Mesendoderm (in vitro differentiated cells): ENCODE data around the gene PAPSS2.
A peak's percentile ranks its signal among the peaks of the same experiment; 100 is the strongest.
"Not testable (repeated sequence)": the region's sequence is repeated elsewhere in the genome, so short reads cannot be mapped to it uniquely, and the experiment has no call there.

Experiments used
- DNase-seq: peaks from one replicate; pipeline ENCODE4 v3.0.0; 2013
- H2AK5ac ChIP-seq: 2 replicates; pipeline ENCODE4 v1.6.1; 2013; ENCODE audit warnings: low read length, inconsistent platforms
- H2BK120ac ChIP-seq: 2 replicates; pipeline ENCODE4 v1.6.1; 2013; ENCODE audit warnings: low read depth, mild to moderate bottlenecking, low read length, moderate library complexity, mixed read lengths
- H2BK15ac ChIP-seq: replicated peaks from 2 replicates; pipeline ENCODE4 v1.6.1; 2013; ENCODE audit warnings: low read depth, mild to moderate bottlenecking, moderate library complexity
- H2BK5ac ChIP-seq: 2 replicates; pipeline ENCODE4 v1.6.1; 2013; ENCODE audit warnings: low read length, inconsistent platforms
- H3K18ac ChIP-seq: 2 replicates; pipeline ENCODE4 v1.6.1; 2013; ENCODE audit warnings: mild to moderate bottlenecking, low read length, mixed read lengths
- H3K23ac ChIP-seq: one replicate; pipeline ENCODE4 v1.6.1; 2013; ENCODE audit warnings: low read length
- H3K27ac ChIP-seq: 2 replicates; pipeline ENCODE4 v1.5.1; 2013; ENCODE audit warnings: low read depth, mild to moderate bottlenecking, inconsistent platforms, low read length, moderate library complexity
- H3K27me3 ChIP-seq: 2 replicates; pipeline ENCODE4 v1.6.1; 2013; ENCODE audit warnings: low read length, control low read depth, mild to moderate bottlenecking, inconsistent platforms; ENCODE audit not compliant: insufficient read depth, poor library complexity
- H3K36me3 ChIP-seq: 2 replicates; pipeline ENCODE4 v1.6.1; 2013; ENCODE audit warnings: low read length, inconsistent platforms; ENCODE audit not compliant: control insufficient read depth, insufficient read depth
- H3K4ac ChIP-seq: one replicate; pipeline ENCODE4 v1.6.1; 2013; ENCODE audit warnings: low read depth, mild to moderate bottlenecking, low read length, moderate library complexity
- H3K4me1 ChIP-seq: 2 replicates; pipeline ENCODE4 v1.6.1; 2013; ENCODE audit warnings: low read depth, low read length, inconsistent platforms; ENCODE audit not compliant: control insufficient read depth
- H3K4me2 ChIP-seq: 2 replicates; pipeline ENCODE4 v1.6.1; 2013; ENCODE audit warnings: low read length
- H3K4me3 ChIP-seq: 2 replicates; pipeline ENCODE4 v1.5.1; 2013; ENCODE audit warnings: mild to moderate bottlenecking, low read length
- H3K56ac ChIP-seq: one replicate; pipeline ENCODE4 v1.6.1; 2013; ENCODE audit warnings: low read length
- H3K79me1 ChIP-seq: 2 replicates; pipeline ENCODE4 v1.6.1; 2013; ENCODE audit warnings: low read length, inconsistent platforms
- H3K79me2 ChIP-seq: 2 replicates; pipeline ENCODE4 v1.6.1; 2013; ENCODE audit warnings: mild to moderate bottlenecking, low read length; ENCODE audit not compliant: control insufficient read depth, insufficient read depth
- H3K9ac ChIP-seq: 2 replicates; pipeline ENCODE4 v1.6.1; 2013; ENCODE audit warnings: low read length, inconsistent platforms
- H4K5ac ChIP-seq: one replicate; pipeline ENCODE4 v1.6.1; 2013; ENCODE audit warnings: low read length
- H4K8ac ChIP-seq: one replicate; pipeline ENCODE4 v1.6.1; 2013; ENCODE audit warnings: low read depth, mild to moderate bottlenecking, control low read depth, low read length, moderate library complexity
- WGBS: extraction: QIAGEN DNeasy Blood & Tissue Kit; methylation state at CpG from one replicate; pipeline ENCODE4 v1.1.7; 2013; ENCODE audit warnings: low lambda C conversion rate, missing lambda C conversion rate; ENCODE audit not compliant: insufficient coverage; ENCODE audit errors: extremely low coverage; 5-methylcytosine and 5-hydroxymethylcytosine counted together

Gene PAPSS2

DNA sequence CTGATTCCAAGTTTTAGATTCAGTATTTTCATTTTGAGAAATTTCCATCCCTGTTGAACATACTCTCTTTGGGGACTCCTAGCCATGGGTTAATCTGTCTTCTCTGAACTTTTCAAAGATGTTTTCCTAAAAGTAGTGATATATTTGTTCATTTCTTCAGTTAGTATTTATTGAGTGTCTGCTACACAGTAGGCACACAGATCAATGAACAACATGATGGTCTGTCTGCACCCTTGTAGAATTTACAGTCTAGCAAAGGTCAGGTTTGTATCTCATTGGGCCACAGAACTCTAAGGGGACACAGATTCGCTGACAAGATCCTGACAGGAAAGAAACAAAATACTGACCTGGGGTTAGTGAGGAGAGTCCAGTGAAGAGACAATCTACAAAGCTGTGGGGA lies 42.2 kb upstream of the PAPSS2 start:
- no peak overlapping the region for H3K27ac ChIP-seq

DNA sequence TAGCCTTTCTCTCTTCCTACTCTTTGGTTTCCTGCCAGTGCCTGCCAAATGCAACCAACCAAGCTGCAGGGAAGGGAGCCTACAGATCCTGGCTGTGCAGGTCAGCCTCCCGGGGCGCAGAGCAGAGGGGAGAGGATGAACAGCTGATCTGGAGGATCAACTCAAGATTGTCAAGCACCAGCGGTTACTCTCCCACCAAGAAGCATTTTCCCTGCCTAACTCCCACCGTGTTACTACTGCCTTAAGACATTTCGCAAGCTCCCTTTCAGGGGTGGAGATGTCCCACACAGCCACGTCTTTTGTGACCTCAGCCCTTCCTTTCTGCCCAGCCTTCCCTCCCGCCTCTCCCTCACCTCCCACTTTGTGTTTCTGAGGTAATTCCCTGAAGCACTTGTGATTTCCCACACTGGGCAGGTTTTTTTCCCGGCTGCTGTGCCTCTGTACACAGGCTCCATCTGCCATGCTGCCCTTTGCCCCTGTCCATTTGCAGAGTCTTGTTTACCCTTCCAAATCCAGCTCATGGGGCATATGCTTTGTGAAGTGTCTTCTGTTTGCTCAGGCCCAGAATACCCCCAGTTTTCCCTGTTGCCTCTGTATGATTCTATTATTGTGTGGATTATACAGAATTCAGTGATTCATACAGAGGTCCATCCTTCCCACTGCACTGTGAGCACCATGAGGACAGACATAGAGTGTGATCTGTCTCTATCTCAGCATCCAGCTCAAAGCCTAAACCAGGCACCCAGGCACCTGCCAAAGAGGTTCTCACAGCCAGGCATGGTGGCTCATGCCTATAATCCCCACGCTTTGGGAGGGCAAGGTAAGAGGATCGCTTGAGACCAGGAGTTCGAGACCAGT lies 40.9 kb upstream of the PAPSS2 start:
- Histone ChIP-seq H2BK5ac (no peak overlapping the region), H3K27me3 (no peaks in the 10 kb centered on the region), H3K36me3 (no peaks in the 10 kb centered on the region), H3K56ac (no peak overlapping the region), H3K4me1 (no peaks in the 10 kb centered on the region), H3K79me2 (no peaks in the 10 kb centered on the region), H3K23ac (no peak overlapping the region), H2BK120ac (no peak overlapping the region), H2AK5ac (no peak overlapping the region), H3K18ac (no peak overlapping the region), H3K79me1 (no peaks in the 10 kb centered on the region), H4K8ac (no peak overlapping the region), H2BK15ac (no peak overlapping the region), H3K4me3 (no peak overlapping the region), H4K5ac (no peak overlapping the region), H3K9ac (no peak overlapping the region), H3K27ac (no peak overlapping the region), H3K4me2 (no peak overlapping the region), H3K4ac (no peak overlapping the region)
- WGBS: no CpG with 5 or more reads among the region's 11 CpGs
- no peak for DNase-seq

More for the DNA sequence above, 42.2 kb upstream of the PAPSS2 start:
- H3K4me1 ChIP-seq: no peaks in the 10 kb centered on the region
- no peak overlapping the region for H3K56ac ChIP-seq
- no peak overlapping the region for H3K4me3 ChIP-seq
- no peak overlapping the region for H2BK120ac ChIP-seq
- no peak overlapping the region for H3K4me2 ChIP-seq
- H4K5ac ChIP-seq: no peak overlapping the region
- H3K18ac ChIP-seq: no peak overlapping the region
- no peak for DNase-seq
- H2BK15ac ChIP-seq: no peak overlapping the region
- H3K27me3 ChIP-seq: no peaks in the 10 kb centered on the region
- WGBS: no CpG with 5 or more reads among the region's 1 CpG
- H3K9ac ChIP-seq: no peak overlapping the region
- no peak overlapping the region for H3K4ac ChIP-seq
- H3K23ac ChIP-seq: no peak overlapping the region
- no peak overlapping the region for H2AK5ac ChIP-seq
- H3K79me2 ChIP-seq: no peaks in the 10 kb centered on the region
- H3K36me3 ChIP-seq: no peaks in the 10 kb centered on the region
- no peak overlapping the region for H4K8ac ChIP-seq
- no peaks in the 10 kb centered on the region for H3K79me1 ChIP-seq
- H2BK5ac ChIP-seq: no peak overlapping the region

DNA sequence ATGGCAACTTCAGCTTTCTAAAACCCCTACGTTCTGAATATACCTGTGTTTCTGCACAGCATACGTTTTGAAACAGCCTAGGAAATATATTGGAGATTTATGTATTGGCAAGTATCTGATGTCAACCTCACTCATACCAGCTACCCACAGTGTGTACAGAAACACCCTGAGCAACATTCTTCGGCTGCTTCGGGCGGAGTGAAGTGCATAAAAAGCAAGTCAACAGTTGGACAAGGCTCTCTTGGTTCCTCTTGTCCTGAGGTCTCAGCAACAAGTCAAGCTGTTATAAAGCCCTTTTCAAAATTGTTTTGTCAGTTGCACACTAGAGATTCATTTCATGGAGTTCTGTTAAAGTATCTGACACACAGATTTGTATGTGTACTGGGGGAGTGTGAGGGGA lies 40.0 kb upstream of the PAPSS2 start:
- Histone ChIP-seq H2BK5ac (no peak overlapping the region), H3K27ac (no peak overlapping the region), H3K4me2 (no peak overlapping the region), H3K4ac (no peak overlapping the region), H3K23ac (no peak overlapping the region), H2BK120ac (no peak overlapping the region), H3K18ac (no peak overlapping the region), H4K8ac (no peak overlapping the region), H4K5ac (no peak overlapping the region), H3K79me1 (no peaks in the 10 kb centered on the region), H3K9ac (no peak overlapping the region), H3K56ac (no peak overlapping the region), H3K4me3 (no peak overlapping the region), H2BK15ac (no peak overlapping the region), H3K36me3 (no peaks in the 10 kb centered on the region), H2AK5ac (no peak overlapping the region), H3K4me1 (no peaks in the 10 kb centered on the region), H3K79me2 (no peaks in the 10 kb centered on the region), H3K27me3 (no peaks in the 10 kb centered on the region)
- WGBS: no CpG with 5 or more reads among the region's 5 CpGs
- DNase-seq: no peak

DNA sequence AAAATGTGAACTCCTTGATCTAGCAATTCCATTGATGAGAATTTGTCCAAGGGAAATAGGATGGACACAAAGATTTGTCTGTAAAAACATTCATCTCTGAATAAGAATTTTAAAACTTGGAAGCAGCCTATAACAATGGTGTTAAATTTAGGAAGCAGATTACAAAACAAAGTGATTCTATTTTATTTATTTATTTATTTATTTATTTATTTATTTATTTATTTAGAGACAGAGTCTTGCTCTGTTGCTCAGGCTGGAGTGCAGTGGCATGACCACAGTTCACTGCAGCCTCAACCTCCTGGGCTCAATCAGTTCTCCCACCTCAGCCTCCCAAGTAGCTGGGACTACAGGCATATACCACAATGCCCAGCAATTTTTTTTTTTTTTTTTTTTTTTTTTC lies 38.2 kb upstream of the PAPSS2 start:
- not testable (repeated sequence) for H3K4me2 ChIP-seq, H3K9ac ChIP-seq, H2BK120ac ChIP-seq, H2BK15ac ChIP-seq, H4K8ac ChIP-seq, H3K23ac ChIP-seq, DNase-seq, H3K56ac ChIP-seq, H3K4me3 ChIP-seq, H3K27ac ChIP-seq, H3K4me1 ChIP-seq, H3K27me3 ChIP-seq, H2AK5ac ChIP-seq, H4K5ac ChIP-seq, H3K79me2 ChIP-seq, H3K36me3 ChIP-seq, H2BK5ac ChIP-seq, H3K4ac ChIP-seq, H3K18ac ChIP-seq, H3K79me1 ChIP-seq

DNA sequence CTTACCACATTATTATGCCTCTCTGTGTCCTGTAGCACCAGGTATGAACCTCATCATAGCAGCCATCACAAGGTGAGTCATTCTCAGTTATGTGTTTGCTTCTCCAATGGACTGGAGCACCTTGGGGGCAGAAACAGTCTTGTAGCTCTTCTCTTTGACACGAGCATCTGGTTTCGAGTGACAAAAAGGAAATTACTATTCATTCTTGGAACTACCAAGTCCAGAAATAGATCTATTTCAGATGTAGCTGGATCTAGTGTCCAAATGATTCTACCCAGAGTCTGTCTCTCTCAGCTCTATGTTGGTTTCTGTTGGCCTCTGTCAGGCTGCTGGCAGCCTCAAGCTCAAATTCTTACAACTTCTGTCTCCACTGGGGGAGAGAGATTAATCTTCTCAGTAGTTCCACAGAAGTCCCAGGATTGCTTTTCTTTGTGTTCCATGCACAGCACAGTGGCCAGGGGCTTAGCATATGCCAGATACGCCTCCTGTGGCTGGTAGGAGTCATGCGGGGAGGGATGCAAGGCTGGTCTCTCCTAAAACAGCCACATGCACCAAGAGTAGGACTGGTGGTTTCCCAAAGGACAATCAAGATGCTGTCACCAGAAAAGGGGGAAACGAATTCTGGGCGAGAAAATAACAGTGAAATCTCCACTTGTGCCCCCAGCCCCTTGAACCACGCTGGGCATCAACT lies 37.2 kb upstream of the PAPSS2 start:
- Histone ChIP-seq H3K27ac (no peak overlapping the region), H3K27me3 (no peaks in the 10 kb centered on the region), H3K4ac (no peak overlapping the region), H3K4me3 (no peak overlapping the region), H3K79me1 (no peaks in the 10 kb centered on the region), H4K5ac (no peak overlapping the region), H3K36me3 (no peaks in the 10 kb centered on the region), H3K4me1 (no peaks in the 10 kb centered on the region), H3K23ac (no peak overlapping the region), H4K8ac (no peak overlapping the region), H3K4me2 (no peak overlapping the region), H2BK120ac (no peak overlapping the region), H3K56ac (no peak overlapping the region), H3K18ac (no peak overlapping the region), H3K9ac (no peak overlapping the region), H3K79me2 (no peaks in the 10 kb centered on the region), H2BK15ac (no peak overlapping the region), H2AK5ac (no peak overlapping the region), H2BK5ac (no peak overlapping the region)
- peak; percentile 49 for DNase-seq
- WGBS: no CpG with 5 or more reads among the region's 7 CpGs
